HG03280 (cell line): ENCODE results near the gene EFNA5.

Experiments
- ATAC-seq: cut with Tn5 transposase; IDR thresholded peaks from one replicate; pipeline ENCODE4 v1.9.1; 2021; ENCODE audit warnings: mild to moderate bottlenecking, moderate library complexity; ENCODE audit not compliant: unreplicated experiment

EFNA5 gene

DNA sequence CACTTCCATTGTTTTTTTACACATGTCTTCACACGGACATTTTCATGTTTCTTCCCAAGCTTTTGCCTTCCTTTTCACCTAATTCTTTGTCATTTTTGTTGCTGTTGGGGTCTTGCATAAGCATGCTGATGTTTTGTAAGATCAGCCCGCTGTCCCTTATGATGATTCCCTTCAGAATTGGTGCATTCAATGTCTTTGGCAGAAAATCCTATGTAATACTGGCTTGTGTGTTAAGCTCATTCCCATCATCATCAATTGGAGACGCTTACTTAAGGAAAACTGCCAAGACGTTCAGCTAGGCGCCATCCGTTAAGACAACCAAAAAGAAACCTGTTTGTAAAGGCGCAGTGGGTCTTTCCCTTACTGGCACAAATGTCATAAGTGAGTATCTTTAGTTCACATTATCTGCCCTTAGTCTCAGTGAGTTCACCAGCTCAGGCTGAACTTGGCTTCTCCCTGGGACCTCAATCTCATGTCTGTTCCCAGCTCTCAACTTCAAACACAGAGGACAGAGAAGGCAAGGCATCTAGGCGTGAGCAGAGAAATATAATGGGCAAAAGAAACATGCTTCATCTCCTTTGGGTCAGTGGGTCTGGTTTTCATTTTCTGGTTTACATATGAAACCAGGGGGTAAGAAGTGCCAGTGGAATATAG, 97.9 kb downstream of the EFNA5 start:
- ATAC-seq, result no peak

DNA sequence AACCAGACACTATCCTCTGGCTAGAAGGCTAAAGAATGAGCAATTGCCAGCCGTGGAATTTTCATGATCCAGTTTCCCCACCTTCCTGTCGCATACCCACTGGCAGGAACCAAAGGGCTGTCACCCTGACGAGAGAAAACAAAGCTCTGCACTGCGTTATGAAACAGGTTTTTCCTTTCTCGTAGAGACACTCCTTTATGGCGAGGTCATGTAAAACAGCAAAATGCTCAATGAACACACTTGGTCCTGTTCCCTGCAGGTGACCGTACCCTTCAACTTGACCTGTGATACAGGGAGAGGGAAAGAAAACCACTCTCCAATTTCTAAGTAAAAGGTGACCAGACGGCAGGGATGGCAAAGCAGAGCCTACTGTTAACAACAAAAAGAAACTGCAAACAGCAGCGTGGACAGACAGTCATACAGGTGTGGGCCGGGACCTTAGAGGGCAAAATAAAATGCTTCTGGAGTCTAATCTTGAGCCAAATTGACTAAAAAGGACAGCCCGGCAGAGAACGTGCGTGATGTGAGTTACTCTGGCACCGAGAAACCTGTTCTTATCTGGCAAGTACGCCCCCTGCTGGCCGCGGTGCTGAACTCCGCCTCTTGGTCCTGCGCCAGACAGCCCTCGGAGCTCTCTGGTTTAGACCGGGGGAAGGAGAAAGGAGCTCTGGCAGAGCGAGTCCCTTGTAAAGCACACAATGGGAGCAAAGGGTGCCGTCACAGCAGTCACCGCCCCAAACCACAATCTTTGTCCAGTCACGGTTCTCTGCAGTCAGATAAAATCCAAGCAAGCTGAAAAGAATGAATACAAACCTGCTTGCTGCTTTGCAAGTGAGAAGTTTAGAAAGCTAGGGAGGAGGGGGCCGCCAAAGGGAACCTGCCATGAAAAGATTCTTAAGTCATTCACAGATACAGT, 98.9 kb downstream of the EFNA5 start:
- ATAC-seq, result peak; percentile 66

DNA sequence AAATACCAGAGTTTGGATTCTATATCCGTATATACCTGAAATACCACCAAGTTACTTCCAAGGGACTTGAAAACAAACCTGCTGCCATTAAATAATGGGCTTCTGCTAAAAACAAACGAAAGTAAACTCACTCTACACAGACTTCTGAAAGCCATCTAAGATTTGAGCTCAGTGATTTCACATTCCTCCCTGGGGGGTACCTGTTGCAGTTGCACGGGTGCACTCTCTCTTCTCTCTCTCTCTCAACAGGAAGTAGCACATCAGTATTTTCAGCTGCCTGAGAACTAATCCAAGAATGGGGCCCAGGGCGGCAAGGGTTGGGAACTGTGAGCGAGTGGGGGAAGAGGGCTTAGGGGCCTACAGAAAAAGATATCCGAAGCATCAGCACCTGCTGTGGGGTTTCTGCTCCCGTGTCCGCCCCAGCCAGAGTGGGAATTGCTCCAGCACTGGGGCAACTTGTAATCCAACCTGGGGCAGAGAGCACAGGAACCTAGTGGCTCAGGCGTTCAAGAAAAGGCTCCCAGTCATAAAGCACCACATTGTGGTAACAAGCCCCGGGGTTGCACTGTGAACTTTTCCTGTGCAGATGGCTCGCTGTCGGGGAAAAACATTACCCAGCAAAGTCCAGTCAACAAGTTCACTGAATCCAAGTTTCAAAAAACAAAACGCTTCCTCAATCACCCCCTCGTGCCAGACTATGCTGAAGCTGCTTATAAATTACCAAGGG, 99.8 kb downstream of the EFNA5 start:
- peak; percentile 80 for ATAC-seq

DNA sequence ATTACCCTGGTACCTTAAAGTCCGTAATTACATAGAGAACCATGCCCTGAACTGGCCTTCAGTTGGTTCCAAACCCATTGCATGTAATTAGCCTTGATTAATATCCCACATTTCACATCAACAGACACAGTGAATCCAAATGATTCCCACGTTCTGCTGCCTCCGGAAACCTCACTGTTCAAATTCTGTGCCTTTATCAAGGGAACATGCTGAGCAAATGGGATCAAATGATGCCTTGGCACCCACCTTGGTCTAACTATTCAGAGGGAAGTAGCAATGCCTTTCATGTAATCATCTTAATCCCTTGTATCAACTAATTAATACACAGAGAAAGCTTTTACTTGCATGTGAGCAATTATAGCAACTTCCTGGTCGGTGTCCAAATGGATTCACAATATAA, 100.6 kb downstream of the EFNA5 start:
- no peak for ATAC-seq

DNA sequence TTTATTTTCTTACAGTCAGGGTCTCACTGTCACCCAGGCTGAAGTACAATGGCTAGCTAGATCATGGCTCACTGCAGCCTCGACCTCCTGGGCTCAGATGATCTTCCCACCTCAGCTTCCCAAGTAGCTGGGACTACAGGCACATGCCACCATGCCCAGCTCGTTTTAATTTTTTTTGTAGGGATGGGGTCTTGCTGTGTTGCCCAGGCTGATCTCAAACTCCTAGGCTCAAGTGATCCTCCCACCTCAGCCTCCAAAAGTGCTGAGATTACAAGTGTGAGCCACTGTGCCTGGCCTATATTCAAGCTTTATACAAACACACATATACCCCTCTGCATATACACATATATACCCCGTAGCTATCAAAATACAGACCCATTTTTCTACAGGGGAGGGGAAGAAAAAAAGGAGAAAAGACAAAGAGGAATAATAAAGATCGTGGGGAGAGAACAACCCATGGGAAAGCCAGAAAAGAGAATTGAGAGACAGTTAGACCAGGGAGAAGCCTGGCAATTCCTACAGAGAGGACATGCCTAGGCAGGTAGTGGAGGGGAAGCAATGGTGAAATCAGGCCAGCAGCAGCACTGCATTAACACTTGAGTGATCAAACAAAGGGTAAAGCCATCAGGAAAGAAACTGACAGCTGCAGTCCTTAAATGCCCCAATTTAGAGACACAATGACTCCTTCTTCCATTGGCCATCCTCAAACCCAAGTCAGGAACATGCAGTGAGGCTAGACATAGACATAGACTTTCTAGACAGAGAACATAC, 102.7 kb downstream of the EFNA5 start:
- ATAC-seq, result no peak

DNA sequence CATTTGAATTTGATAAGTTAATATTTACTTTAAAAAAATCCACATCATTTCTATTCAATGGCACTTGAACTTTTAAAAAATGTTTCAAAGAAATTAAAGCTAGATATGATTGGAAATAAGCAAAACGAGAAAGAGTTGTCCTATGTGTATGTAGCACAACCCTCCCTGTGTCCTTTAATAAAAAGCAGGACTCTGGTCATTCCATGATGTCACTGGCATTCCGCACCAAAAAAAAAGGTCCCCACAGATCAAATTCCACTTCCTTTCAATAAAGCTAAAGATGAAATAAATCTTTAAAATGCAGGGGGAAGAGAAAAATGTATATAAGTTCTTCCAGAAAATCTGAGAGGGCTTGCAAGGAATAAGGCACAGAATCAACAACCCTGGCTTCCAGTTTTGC, 103.8 kb downstream of the EFNA5 start:
- ATAC-seq, result no peak

DNA sequence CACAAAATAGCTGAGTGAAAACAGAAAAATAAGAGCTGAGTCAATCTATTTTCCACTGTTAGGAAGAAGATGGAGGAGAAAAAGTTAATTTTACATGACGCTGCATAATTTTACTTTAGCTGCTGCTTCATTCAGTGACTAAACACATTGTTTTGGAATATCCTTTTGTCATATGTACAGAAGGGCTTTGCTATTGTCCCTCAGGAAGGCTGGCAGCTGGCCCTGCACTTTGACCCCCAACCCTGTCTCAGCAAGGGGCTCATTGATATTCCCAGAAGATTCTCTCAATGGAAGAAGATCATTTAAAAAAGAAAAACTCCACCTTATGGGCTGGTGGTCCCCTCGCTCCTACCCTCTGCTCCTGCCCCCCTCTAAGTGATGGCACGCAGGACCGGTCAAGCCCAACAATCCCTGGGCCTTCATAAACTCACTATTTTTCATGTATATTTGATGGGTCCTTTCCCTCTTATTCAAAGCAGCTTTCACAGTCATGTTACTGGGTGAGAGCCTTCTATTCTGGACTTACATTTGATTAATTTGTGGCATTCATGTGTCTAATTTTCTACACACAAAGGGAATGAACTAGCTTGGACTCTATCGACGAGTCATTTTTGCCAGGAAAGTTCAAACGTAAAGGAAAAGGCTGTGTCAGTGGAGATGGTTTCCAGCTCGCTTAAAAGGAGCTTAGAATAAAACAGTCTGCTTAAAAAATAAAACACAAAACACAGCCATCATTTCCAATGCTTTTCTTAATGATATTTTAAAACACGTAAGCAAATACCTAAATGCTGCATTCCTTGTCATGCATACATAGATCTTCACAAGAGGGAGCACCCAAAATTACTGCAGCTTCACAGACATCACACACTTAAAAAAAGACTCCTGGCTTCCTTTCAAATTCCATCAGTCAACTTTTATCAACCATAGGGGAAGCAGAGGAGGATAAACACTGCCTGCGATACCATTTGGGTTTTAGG, 104.7 kb downstream of the EFNA5 start:
- no peak for ATAC-seq

DNA sequence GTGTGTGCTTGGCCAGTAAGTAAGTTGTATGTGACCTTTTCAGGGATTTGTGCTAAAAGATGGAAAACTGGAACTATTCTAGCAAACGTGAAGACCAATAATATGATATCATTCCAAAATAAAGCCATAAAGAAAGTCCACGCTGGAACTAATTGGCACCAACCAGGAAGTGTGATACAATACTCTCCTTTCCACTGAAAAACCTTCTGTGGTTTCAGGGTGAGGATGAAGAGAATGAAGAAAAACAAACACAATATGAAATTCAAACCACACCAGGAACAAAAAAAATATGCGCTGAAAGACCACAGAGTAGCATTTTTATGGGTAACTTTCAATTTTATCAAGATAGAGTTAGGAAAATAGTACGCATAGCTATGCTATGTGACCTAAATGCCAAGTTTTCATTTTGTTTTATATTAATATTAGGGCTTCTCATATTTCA, 105.8 kb downstream of the EFNA5 start:
- ATAC-seq, result no peak

DNA sequence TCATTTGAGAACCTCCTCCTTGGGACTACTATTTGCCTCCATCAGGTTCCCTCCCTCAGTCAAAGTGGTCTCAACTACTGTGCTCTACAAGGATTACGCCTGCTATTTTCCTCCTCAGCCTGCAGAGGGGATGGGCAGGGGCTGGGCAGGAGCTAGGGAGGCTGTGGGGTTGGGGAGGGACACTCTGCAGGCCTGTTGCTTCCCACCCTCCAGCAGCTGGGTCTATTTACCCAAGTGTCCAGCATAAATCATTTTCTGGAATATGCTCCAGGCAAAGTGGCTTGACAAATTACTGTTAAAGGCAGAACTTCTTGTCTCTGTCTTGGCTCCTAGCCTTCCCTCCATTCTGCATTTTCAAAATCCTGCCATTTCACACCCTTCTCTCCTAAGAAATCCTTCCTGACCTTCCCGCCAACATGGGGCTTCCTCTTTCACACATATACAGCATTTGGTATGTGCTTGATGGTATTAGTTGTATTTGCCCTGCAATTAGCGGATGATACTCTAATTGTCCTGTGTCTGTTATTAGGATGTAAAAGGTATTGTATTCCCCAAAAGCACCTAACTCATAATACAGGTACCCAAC, 106.7 kb downstream of the EFNA5 start:
- no peak for ATAC-seq

DNA sequence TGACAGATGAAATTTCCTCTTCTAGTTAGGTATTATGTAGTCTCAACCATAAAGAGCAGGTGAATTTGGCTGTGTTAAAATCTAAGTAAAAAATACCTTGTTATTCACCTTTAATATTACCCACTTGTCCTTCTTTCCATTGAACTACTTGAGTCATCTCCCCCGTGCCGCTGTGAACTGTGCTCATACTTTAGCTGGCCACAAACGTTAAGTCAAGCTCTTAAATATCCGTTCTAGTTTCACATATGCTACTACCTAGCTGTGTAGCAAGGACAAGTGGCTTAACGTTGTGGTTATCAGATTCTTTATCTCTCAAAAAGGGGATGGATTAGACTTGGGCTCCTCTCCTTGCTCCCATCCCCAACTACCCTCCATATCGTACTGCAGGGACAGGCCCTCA, 110.4 kb downstream of the EFNA5 start:
- no peak for ATAC-seq

DNA sequence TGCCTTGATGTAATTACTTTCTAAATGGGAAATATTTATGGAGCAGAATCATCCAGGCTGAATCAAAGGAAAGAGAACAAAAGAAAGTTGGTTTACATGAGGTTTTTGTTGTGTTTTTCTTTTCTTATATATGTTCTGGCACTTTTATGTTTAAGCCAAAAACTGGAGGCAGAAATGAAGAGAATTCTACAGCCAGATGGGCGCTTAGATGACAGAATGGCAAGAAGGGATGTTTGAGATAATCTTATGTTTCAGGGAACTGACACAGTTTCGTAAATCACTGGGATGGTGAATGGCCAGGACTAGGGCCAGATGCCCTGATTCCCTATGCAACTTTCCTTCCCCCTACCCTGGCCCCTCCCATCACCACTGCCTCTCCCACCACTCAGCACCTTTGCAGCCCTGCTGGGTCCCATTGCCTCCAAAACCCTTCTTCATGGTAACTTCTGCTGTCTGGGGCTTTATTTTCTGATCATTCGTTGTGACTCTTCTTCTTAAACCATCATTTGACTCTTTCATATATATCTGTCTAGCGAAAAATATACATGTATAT, 111.8 kb downstream of the EFNA5 start:
- no peak for ATAC-seq

DNA sequence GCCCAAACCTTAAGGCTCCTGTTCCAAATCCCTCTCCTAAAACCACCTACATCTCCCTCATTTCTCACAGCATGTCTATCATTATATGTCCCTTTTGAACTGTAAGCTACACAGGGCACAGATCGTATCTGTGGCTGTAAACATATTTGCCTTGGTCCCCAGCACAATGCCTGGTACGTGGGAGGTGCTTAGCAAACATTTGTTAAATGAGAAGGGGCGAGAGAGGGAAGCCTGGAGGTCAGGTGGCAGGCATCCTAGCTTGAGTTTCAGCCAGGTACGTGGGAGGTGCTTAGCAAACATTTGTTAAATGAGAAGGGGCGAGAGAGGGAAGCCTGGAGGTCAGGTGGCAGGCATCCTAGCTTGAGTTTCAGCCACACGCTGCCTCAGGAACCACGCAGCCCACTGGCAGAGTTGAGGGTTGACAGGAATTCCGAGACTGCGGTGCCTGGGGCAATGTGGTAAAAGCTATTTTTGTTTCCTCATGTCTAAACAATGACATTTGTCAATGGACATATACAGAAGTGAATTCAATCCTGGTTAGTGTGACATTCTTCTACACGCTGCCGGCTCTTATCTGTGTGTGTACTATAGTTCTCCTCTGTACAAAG, 113.6 kb downstream of the EFNA5 start:
- no peak for ATAC-seq

DNA sequence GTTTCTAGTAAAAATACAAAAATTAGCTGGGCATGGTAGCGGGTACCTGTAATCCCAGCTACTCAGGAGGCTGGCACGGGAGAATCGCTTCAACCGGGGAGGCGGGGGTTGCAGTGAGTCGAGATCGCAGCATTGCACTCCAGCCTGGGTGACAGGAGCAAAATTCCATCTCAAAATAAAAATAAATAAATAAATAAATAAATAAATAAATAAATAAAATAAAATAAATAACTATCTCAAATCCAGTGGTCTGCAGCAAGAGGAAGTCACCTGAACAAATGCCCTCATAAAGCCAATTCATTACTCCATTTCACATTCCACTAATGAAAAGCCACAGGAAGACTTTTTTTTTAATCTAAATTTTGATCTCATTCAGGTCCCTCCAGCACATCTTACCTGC, 114.2 kb downstream of the EFNA5 start:
- ATAC-seq, result no peak

DNA sequence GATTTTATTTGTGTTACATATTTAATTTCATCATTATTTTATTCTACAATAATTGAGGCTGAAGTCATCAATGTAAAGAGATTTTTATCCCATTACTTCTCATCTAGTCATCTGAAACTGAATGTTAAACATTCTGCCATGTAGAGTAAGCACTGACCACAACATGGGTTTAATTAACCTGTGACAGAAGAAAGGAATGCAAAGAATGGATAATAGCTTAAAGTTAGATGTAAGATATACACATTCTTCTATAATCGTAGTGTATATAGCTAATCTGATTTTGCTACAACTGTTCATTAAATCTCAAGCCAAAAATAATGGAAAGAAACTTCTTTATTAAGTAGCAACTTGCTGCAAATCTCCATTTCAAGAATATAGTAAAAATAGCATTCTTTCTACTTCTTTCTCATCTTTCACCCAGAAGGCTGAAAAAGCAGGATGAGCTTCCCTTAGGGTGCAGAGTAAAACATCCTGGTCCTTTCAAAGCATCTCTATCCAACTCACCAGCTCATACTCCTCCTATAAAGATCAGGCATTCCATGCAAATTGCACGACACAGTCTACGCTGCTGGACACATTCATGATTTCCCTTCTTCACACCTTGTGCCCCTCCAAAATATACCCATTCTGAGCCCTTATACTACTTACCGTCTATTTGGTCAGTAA, 115.2 kb downstream of the EFNA5 start:
- no peak for ATAC-seq

DNA sequence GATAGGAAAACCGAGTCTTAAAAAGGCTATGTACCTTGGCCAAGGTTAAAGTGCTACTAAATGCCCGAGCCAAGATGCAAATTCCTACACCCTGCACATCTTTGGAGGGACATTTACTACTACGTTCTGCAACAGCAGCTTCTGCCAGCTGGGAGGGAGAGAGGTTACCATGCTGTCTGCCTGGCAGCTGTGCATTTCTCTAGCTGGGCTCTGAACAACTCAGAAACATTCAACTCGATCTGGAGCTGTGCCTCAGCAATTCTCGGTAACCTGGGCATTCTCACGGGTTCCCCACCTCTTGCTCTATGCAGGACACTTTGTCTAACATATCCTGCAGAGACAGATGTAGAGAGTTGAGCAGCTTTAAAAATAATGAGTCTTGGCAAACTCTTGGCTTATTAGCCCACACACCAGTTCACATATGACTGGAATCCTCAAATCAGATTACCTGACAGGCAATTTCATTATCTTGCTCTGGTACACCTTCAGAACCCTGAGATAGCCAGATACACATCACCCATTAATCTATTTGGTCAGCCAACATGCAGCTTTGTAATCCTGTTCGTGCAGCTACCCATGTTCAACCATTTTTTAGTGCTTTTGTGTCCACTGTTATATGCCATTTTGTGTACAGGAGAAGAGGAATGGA, 115.8 kb downstream of the EFNA5 start:
- ATAC-seq, result no peak

DNA sequence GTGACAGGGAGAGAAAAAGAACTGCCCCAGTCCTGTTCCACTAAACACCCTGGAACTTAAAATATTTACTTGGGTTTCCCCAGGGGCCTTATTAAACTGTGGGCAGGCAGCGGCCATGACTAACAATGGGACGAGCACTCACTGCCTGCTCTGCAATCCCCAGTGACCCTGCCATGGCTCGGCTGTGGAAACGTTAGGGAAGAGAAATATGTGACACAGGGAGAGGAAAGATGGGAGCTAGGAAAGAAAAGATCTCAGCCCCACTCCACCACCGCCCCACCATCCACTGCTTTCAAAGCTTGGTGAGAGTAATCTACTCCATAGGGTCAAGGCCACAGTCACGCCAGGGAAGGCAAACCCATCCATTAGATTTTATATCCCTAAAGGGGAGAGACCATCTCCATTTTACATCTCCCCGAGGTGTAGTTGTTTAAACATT, 117.6 kb downstream of the EFNA5 start:
- no peak for ATAC-seq

DNA sequence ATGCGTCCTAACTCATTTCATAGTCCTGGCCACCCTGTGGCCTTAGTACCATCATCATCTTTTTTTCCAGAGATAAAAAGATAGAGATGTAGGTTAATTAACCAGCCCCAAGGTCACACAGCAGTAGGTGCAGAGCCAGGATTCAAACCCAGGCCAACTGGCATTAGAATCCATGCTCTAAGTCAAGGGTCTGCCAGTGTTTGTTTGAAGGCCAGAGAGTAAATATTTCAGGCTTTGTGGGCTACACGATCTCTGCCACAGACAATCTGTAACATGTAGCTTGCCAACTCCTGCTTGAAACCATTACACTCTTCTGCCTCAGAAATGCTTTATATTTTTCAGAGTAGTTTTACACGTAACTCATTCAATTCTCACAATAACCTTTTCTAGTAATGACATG, 119.6 kb downstream of the EFNA5 start:
- no peak for ATAC-seq

DNA sequence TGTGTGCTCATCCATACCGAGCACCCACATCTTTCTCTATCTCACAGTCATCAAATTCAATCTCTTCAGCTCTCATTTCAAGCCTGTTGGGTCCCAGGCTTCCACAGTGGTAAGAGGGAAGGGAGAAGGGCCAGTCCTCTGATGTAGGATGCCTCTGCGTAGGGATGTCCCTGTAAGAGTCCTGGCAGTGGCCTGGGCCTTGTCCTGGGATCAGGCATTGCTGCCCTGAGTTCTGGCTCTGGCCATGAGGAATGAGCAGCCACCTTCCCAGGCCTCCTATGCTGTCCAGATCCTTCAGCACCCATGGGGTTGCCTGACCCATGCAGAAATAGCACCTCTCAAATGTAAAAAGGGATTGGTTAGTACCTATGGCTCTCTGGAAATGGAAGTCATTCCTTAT, 121.2 kb downstream of the EFNA5 start:
- no peak for ATAC-seq
